HG02885 (cell line): ENCODE measurements around the gene MACF1.

ENCODE experiments used
- ATAC-seq: cut with Tn5 transposase; IDR thresholded peaks from one replicate; pipeline ENCODE4 v1.9.1; 2021; ENCODE audit warnings: mild to moderate bottlenecking; ENCODE audit not compliant: unreplicated experiment, poor library complexity

MACF1 gene

DNA sequence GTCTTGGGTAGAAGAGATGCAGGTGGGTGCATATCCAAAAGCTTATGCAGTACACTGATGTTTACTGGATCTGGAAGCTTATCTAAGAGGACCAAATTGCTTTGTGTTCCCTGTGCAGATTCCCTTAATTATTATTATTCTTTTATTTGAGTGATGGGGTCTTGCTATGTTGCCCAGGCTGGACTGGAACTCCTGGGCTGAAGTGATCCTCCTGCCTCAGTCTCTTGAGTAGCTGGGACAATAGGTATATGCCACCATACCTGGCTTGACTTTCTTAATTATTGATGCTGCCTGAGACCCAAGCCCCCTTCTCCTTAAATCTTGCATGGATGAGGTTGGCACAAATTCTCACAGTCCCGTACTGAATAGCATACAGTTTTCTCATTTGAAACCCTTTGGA is 83.0 kb downstream of the MACF1 start:
- no peak for ATAC-seq

DNA sequence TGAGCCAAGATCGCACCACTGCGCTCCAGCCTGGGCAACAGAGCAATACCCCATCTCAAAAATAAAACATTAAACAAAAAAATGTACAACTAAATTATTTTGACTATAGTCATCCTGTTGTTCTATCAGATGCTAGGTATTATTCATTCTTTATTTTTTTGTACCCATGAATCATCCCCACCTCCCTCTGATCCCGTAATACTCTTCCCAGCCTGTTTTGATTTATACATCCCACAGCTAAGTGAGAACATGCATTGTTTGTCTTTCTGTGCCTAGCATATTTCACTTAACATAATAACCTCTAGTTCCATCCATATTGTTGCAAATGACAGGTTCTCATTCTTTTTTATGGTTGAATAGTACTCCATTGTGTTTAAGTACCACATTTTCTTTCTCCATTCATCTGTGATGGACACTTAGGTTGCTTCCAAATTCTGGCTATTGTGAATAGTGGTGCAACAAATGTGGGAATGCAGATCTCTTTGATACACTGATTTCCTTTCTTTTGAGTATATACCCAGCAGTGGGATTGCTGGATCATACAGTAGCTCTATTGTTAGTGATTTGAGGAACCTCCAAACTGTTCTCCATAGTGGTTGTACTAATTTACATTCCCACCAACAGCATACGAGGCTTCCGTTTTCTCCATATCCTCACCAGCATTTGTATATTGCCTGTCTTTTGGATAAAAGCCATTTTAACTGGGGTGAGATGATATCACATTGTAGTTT is 84.4 kb downstream of the MACF1 start:
- ATAC-seq = no peak

DNA sequence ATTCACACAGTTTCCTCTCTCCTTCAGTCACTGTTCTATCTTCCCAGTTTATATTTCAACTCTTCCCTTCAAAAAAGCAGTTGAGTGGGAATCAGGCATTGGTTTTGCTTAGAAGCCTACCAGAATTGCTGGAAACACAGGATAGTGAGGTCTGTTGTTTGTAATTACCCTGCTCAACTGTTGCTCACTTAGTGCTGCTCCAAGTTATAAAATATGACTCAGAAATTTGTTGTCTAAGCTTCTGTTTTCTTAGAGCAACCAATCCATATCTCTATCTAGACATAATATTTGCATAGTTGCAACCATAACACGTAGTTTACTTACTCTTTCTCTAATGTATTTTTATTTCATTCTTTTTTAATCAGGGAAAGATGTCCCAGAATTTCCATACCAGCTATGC is 87.9 kb downstream of the MACF1 start:
- no peak for ATAC-seq

DNA sequence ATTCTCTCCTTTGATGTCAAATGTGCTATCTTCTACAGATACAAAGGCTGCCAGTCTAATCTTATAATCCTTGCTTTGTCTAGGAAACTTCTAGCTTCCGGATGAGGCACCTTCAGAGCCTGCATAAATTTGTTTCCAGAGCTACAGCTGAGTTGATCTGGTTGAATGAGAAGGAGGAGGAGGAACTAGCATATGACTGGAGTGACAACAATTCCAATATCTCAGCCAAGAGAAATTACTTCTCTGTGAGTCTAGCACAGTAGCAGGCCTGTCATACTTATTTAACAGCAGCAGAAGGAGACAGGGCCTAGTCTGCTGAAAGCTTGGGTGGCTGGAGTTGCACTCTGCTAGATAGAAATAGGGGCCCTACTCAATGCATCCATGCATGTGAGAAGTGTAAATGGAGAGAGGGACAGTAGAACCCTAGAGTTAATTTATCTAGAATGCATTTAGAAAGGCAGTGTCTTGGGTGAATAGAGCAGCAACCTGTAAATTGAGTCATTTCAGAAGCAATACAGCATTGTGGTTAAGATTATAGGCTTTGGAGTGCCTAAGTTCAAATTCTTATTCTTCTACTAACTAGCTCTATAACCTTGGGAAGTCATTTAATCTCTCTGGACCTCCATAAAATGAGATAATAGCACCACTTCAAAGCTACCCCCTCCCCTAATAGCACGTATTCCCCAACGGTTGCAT is 89.0 kb downstream of the MACF1 start:
- ATAC-seq = no peak

DNA sequence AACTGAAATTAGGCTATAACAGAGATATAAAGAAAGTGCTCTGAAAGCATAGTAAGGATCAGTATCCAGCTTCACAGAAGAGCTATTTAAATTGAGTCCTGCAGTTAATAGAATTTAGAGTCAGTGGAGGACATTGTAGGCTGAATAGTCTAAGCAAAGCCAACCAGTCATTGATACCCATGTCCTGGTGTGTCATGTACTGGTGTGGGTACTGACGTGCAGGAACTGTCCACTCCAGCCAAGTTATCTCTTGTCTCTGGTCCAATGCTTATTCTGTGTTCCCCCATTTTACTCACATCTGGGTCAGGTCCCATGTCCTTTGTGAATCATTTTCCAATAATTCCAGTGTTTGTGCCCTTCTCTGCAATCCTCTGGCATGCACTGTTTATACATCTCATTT is 90.0 kb downstream of the MACF1 start:
- ATAC-seq = no peak

DNA sequence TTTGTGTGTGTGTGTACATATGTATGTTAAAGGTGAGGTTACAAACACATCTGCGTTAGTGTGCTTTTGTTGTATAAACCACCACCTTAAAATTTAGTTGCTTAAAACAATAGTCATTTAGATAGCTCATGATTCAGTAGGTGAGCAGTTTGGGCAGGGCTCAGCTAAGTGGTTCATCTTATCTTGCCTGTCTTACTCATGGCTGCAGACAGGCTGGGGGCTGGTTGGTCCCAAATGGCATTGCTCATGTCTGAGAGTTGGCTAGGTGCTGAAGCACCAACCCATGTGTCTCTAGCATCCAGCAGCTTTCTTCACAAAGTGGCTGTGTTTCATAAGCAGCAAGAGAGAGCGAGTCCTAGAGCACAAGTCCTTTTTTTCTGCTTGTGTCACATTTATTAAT is 91.4 kb downstream of the MACF1 start:
- no peak for ATAC-seq

DNA sequence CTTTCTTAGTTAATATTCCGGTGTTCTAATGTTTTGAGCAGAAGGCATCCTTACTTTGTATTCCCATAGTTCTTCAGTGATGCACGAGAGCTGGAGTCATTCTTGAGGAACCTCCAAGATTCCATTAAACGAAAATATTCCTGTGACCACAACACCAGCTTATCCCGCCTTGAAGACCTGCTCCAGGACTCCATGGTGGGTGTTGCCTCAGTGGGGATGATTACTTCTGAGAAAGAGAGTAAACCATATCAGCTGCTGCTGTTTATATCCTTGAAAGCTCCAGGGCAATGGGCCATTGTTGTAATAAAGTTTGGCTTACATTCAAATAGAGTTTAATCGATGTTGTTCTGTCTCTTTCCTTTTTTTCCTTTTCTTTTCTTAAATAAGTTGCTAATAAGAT is 93.1 kb downstream of the MACF1 start:
- ATAC-seq = no peak

DNA sequence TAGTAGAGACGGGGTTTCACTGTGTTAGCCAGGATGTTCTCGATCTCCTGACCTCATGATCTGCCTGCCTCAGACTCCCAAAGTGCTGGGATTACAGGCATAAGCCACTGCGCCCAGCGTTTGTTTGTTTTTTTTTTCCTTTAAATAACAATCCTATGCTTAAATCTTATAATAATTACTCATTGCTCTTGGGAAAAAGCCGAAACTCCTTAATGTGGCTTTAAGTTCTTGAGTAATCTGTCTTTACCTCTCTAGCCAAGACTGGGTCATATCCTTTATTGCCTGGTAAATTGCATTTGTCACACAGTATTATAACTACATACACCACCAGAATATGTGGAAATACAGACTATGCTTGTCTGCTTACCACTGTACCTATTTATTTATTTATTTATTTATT is 97.1 kb downstream of the MACF1 start:
- ATAC-seq = no peak

DNA sequence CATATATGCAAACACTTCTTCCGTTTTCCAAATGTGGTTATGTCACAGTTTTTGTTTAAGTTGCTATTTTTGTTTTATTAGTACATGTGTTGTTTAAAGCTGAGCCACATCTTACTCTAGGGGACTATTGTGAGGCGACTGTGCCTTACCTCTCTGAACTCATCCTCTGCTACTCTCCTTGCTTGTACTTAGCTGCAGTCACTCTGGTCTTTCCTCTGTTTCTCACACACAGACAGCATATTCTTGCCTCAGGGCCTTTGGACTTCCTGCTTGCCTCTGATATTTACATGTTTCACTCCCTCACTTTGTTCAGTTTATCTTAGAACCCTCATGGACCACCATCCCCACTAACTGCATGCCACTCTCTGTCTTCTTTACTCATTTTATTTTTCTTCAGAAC is 101.1 kb downstream of the MACF1 start:
- ATAC-seq = no peak

DNA sequence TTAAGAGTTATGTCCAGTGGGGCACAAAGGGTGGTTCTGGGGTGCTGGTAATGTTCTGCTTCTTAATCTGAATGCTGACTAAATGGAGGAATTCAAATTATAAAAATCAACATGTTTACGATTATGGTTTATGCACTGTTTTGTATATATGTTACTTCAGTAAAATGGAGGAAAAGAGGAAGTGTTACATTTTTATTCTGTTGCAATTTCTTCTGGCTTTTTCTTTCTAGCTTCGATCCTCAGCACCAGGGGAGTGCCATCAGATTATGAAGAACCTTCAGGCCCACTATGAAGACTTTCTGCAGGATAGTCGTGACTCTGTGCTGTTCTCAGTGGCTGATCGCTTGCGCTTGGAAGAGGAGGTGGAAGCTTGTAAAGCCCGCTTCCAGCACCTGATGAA is 105.5 kb downstream of the MACF1 start:
- no peak for ATAC-seq

DNA sequence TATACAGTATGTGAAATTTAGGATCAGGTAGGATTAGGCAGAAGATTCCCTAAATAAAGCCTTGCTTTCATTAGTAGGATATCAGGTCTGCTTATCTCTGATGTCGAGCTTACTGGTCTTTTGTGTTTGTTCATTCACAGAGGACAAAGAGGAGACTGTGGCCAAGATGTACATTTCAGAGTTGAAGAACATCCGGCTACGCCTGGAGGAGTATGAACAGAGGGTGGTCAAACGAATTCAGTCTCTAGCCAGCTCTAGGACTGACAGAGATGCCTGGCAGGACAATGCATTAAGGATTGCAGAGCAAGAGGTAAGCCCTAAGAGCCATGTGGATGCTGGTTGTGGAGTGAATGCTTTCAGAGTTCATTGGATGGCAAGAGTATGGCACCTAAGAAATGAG is 106.2 kb downstream of the MACF1 start:
- no peak for ATAC-seq

DNA sequence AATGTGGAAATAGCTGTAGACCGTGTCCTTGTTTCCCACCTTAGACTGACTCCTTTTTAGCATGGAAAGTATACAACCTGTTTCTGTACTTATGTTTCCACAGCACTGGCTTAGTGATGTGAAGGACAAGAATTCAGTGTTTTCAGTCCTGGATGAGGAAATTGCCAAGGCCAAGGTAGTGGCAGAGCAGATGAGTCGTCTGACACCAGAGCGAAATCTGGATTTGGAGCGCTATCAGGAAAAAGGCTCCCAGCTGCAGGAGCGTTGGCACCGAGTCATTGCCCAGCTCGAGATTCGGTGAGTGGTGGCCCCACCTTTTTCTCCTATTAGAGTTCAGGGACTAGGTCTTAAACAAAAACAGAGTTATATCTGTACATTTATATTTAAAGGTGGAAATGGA is 112.6 kb downstream of the MACF1 start:
- ATAC-seq = no peak

DNA sequence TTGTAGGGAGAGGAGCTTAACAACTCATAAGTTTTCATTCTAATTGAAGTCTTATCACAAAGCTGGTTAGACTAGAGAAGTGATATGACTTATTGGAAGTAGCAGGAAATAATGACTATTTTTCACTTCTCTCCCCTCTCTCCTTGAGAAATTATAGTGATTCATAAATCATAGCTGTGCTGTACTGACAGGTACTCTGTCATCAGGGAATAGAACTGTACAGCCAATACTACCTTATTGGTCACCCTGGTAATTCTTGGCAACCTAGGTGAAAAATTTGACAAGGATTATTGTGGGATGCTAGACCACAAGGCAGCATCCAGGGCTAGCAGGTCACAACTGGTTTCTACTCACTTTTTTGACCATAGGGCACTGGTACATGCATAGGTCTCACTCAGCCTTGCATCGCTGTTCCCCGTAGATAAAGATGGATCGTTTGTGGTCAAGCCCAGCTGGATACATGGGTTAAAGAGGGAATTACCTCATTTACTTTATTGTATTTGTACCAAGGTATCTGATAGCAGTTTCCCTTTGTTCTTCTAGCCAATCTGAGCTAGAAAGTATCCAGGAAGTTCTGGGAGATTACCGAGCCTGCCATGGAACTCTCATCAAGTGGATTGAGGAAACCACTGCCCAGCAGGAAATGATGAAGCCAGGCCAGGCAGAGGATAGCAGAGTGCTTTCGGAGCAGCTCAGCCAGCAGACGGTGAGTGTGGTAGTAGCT is 113.6 kb downstream of the MACF1 start:
- no peak for ATAC-seq

DNA sequence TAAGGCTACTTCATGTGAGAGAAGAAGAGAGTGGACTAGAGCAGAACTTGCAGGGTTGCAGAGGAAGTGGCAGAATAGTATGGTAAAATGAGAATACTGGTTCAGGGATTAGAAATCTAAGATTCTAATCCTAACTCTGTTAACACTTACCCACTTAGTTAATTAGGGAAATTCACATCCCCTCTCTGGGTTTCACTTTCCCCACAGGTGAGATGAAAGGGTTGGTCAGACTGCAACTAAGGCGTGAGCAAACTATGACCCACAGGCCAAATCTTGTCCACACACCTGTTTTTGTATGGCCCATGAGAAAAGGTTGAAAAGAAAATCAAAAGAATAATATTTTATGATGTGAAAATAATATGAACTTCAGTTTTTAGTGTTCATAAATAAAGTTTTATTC is 117.5 kb downstream of the MACF1 start:
- ATAC-seq = peak; percentile 40

DNA sequence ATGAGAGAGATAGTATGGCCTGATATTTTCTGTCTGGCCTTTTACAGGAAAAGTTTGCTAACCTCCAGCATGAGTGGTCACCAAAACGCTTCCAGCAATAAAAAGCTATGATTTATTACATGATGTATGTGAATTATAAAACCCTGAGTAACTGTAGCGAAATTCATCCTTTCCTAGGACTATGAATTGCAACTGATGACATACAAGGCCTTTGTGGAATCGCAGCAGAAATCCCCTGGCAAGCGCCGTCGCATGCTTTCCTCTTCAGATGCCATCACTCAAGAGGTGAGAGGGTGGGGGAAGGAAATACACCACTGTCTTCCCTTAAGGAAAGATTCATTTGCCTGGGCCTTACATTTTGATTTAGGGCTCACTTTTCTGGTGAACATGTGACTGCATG is 117.9 kb downstream of the MACF1 start:
- no peak for ATAC-seq

DNA sequence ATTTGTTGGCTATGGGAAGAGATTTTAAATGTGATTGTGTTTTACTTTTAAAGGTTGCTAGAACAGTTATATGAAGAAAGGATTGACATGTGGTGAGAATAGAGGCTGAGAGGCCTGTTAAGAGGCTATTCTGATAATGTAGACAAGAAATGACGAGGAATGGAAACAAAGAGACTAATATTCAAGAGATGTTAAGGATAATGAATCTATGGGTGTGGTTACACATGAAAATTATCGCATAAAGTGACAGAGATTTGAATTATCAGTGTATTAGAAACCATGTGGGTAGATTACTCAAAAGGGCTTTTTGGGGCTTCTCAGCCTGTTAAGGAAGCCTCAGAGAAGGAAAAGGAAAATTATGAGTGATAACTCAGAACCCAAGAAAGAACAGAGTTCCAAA is 120.4 kb downstream of the MACF1 start:
- no peak for ATAC-seq

DNA sequence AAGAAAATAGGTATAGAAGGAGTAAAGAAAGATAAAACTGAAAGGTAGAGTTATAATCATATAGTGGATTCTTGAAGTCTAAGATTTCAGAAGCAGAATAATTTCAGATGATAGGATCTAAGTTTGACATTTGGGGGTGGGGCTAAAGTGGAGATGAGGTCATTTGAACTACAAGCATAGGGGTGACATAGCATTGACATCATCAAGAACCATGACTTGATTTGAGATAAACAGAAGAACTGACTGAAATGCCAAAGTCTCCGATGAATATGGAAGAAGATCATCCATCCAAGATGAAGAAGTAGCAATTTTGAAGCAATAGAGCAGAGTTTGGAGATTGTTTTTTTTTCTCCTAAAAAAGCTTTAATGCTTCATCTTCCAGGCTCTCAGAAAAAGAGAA is 122.3 kb downstream of the MACF1 start:
- no peak for ATAC-seq

DNA sequence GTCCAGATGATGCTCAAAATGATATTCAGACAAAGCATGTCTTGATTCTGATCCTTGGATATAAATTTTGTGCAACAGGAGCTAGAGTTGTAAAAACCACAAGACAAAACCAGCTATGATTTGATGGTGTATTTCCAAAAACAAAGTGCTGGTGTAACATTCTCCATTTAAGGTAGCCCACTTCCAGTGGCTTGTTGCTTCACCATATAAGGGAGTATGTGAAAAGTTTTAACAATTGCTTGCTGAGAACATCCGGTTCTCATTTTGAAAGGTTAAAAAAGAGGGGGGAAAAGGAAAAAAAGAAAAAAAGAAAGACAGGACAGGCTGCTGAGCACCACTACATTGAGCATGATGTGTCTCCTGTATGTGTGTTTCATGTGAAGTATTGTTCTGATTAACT is 123.6 kb downstream of the MACF1 start:
- no peak for ATAC-seq

DNA sequence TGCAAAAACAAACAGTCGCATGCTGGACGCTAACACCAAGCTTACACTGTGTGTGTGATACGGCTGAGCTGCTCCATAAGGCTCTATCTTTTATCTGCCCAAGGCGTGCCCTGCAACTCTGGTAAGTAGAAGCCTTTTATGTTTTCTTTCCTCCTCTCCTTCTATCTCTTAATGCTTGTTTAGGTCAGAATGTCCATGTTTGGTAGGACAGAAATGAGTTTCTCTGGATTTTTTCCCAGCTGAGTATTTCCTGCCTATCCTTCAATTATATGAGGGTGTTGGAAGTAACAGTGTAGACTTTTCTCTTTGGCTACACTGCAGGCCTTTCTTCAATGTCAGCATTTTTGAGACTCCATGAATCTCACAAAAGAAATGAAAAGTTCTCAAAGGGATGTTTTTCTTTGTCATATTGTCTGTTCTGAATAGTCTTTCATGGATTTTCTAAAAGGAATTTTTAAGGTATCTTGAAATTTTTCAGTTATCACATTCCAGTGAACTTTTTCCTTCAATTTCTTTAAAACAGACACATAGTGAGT is 124.2 kb downstream of the MACF1 start:
- ATAC-seq = no peak

DNA sequence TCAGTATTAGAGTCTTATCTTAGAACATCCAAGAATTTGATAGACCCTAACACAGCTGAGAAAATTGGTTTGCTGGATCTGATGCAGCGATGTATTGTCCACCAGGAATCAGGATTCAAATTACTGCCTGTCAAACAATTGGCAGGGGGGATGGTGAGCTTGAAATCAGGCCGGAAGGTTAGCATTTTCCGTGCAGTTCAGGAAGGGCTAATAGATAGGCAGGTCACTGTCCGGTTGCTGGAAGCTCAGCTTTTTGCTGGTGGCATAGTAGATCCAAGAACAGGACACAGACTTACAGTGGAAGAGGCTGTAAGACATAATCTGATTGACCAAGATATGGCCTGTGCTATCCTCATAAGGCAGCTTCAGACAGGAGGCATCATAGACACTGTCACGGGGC is 127.2 kb downstream of the MACF1 start:
- ATAC-seq = no peak

DNA sequence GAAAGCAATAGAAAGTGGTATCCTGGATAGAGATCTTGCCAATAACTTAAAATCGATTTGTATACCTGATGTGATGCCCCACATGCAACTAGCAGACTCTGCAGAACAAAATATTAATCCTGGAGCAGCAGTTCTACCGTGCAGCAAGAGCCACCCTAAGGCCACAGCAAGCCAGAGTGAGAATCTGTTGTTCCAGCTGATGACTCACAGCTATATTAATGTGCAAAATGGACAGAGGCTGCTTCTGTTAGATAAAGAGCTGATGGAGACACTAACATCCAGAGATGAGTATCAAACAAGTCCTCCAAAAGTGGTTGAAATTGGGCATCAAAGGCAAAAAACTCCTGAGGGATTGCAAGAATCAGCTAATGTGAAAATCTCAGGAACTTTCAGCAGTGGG is 127.8 kb downstream of the MACF1 start:
- no peak for ATAC-seq
